ENCODE data around the gene SH3BP1.

Gene SH3BP1

GRCh38 chr22:37659066-37659896, 19.8 kb downstream of the SH3BP1 start:
- Histone ChIP-seq H3K9ac (no peak overlapping the region), H3K27ac (no peak overlapping the region), H3K4me1 (peaks cover 9% of the 10 kb centered on the region), H3K27me3 (ENCODE audit: control insufficient read depth, insufficient read depth, low read length) (no peaks in the 10 kb centered on the region), H2AFZ (no peak overlapping the region), H3K79me2 (no peaks in the 10 kb centered on the region), H3K36me3 (ENCODE audit: control insufficient read depth, insufficient read depth, low read length) (no peaks in the 10 kb centered on the region), H3K9me3 (ENCODE audit: control insufficient read depth, low read length) (no peaks in the 10 kb centered on the region), H3K4me2 (ENCODE audit: low read length) (peak overlapping the region; percentile 93), H3K4me3 (ENCODE audit: low read depth, low read length) (peak overlapping the region; percentile 55)
- no peak for TF ChIP-seq CTCF (IDR thresholded peaks at IDR 0.05)

GRCh38 chr22:37659897-37660708, 20.6 kb downstream of the SH3BP1 start:
- Histone ChIP-seq H2AFZ (no peak overlapping the region), H3K27me3 (ENCODE audit: control insufficient read depth, insufficient read depth, low read length) (no peaks in the 10 kb centered on the region), H3K27ac (no peak overlapping the region), H3K79me2 (no peaks in the 10 kb centered on the region), H3K36me3 (ENCODE audit: control insufficient read depth, insufficient read depth, low read length) (no peaks in the 10 kb centered on the region), H3K9ac (no peak overlapping the region), H3K9me3 (ENCODE audit: control insufficient read depth, low read length) (no peaks in the 10 kb centered on the region), H3K4me2 (ENCODE audit: low read length) (peak overlapping the region; percentile 93), H3K4me3 (ENCODE audit: low read depth, low read length) (peak overlapping the region; percentile 55), H3K4me1 (peaks cover 9% of the 10 kb centered on the region)
- no peak for TF ChIP-seq CTCF (IDR thresholded peaks at IDR 0.05)

- no peaks in the 10 kb centered on the region for H3K27me3 ChIP-seq (ENCODE audit: control insufficient read depth, insufficient read depth, low read length)
- no peak for TF ChIP-seq CTCF (IDR thresholded peaks at IDR 0.05)
- H3K36me3 ChIP-seq (ENCODE audit: control insufficient read depth, insufficient read depth, low read length), result no peaks in the 10 kb centered on the region
- no peaks in the 10 kb centered on the region for H3K79me2 ChIP-seq
- no peak overlapping the region for H2AFZ ChIP-seq
- H3K9me3 ChIP-seq (ENCODE audit: control insufficient read depth, low read length), result no peaks in the 10 kb centered on the region
- no peak overlapping the region for H3K4me3 ChIP-seq (ENCODE audit: low read depth, low read length)
- peaks cover 9% of the 10 kb centered on the region for H3K4me1 ChIP-seq
- no peak overlapping the region for H3K9ac ChIP-seq
- peak overlapping the region; percentile 42 for H3K27ac ChIP-seq
- no peak overlapping the region for H3K4me2 ChIP-seq (ENCODE audit: low read length)
Measured at GRCh38 chr22:37660709-37661045, 21.2 kb downstream of the SH3BP1 start.

GRCh38 chr22:37661160-37661924, 21.9 kb downstream of the SH3BP1 start:
- TF ChIP-seq CTCF (IDR thresholded peaks at IDR 0.05), result peak; percentile 37
- Histone ChIP-seq H3K79me2 (no peaks in the 10 kb centered on the region), H3K4me1 (peaks cover 9% of the 10 kb centered on the region), H3K27ac (peak overlapping the region; percentile 42), H3K4me3 (ENCODE audit: low read depth, low read length) (no peak overlapping the region), H2AFZ (no peak overlapping the region), H3K9ac (no peak overlapping the region), H3K27me3 (ENCODE audit: control insufficient read depth, insufficient read depth, low read length) (no peaks in the 10 kb centered on the region), H3K36me3 (ENCODE audit: control insufficient read depth, insufficient read depth, low read length) (no peaks in the 10 kb centered on the region), H3K4me2 (ENCODE audit: low read length) (no peak overlapping the region), H3K9me3 (ENCODE audit: control insufficient read depth, low read length) (no peaks in the 10 kb centered on the region)
